Stimulated activated CD8-positive, alpha-beta memory T cell treated with anti-CD3 and anti-CD28 coated beads, Interleukin-15, amount 100 ng/mL, for 48 hours (primary cell): ENCODE data around the gene PPP1R14B.

Experiments used
- DNase-seq, 2 donors: peaks; one replicate each; pipeline ENCODE4 v3.0.0-alpha.2; 2020; ENCODE audit warnings: low read depth in 2 of 2

Gene PPP1R14B

GRCh38 chr11:64281957-64282770 lies 35.4 kb upstream of the PPP1R14B start:
- DNase-seq: no peak

GRCh38 chr11:64278576-64279190 lies 31.9 kb upstream of the PPP1R14B start:
- no peak for DNase-seq

- DNase-seq: no peak
Measured at GRCh38 chr11:64276653-64277431, 30.1 kb upstream of the PPP1R14B start.

- no peak for DNase-seq
Measured at GRCh38 chr11:64275841-64276240, 29.1 kb upstream of the PPP1R14B start.

GRCh38 chr11:64275031-64275800 lies 28.5 kb upstream of the PPP1R14B start:
- DNase-seq: no peak

- DNase-seq: peak; percentile 96 to 98
Measured at GRCh38 chr11:64269540-64270220, 22.9 kb upstream of the PPP1R14B start.

GRCh38 chr11:64268893-64269539 lies 22.3 kb upstream of the PPP1R14B start:
- DNase-seq: peak in 1 of 2 donors; percentile 57

GRCh38 chr11:64268025-64268892 lies 21.5 kb upstream of the PPP1R14B start:
- no peak for DNase-seq

GRCh38 chr11:64267207-64267945 lies 20.6 kb upstream of the PPP1R14B start:
- no peak for DNase-seq

GRCh38 chr11:64266339-64266738 lies 19.6 kb upstream of the PPP1R14B start:
- no peak for DNase-seq

- no peak for DNase-seq
Measured at GRCh38 chr11:64265176-64266160, 18.7 kb upstream of the PPP1R14B start.

- DNase-seq: no peak
Measured at GRCh38 chr11:64264371-64264852, 17.7 kb upstream of the PPP1R14B start.

GRCh38 chr11:64263947-64264317 lies 17.2 kb upstream of the PPP1R14B start:
- no peak for DNase-seq

- no peak for DNase-seq
Measured at GRCh38 chr11:64263021-64263946, 16.5 kb upstream of the PPP1R14B start.

- DNase-seq: no peak
Measured at GRCh38 chr11:64262271-64263002, 15.7 kb upstream of the PPP1R14B start.

GRCh38 chr11:64261556-64262080 lies 14.9 kb upstream of the PPP1R14B start:
- no peak for DNase-seq
